Parathyroid adenoma (tissue), 2 donors: Measurements from ENCODE around the gene COG3.

Experiments
- H2AFZ ChIP-seq: fragments of 300-600 bp; sonication (generic); one replicate; pipeline ENCODE4 v1.7.0; 2017; ENCODE audit warnings: antibody characterized with exemption, mild to moderate bottlenecking
- H3K27ac ChIP-seq: fragments of 300-600 bp; sonication (generic); one replicate; pipeline ENCODE4 v1.7.0; 2017
- H3K27me3 ChIP-seq: fragments of 300-600 bp; sonication (generic); one replicate; pipeline ENCODE4 v1.7.0; 2017; ENCODE audit warnings: low read length; ENCODE audit not compliant: control insufficient read depth, insufficient read depth
- H3K36me3 ChIP-seq: fragments of 300-600 bp; sonication (generic); one replicate; pipeline ENCODE4 v1.7.0; 2017; ENCODE audit warnings: low read length; ENCODE audit not compliant: control insufficient read depth, insufficient read depth
- H3K4me1 ChIP-seq: fragments of 300-600 bp; sonication (generic); one replicate; pipeline ENCODE4 v1.7.0; 2017; ENCODE audit warnings: control low read depth
- H3K4me2 ChIP-seq: fragments of 300-600 bp; sonication (generic); one replicate; pipeline ENCODE4 v1.7.0; 2017; ENCODE audit warnings: low read length
- H3K4me3 ChIP-seq: fragments of 300-600 bp; sonication (generic); one replicate; pipeline ENCODE4 v1.7.0; 2017; ENCODE audit warnings: low read depth, low read length
- H3K79me2 ChIP-seq: fragments of 300-600 bp; sonication (generic); one replicate; pipeline ENCODE4 v1.7.0; 2017; ENCODE audit warnings: control low read depth
- H3K9ac ChIP-seq: fragments of 300-600 bp; sonication (generic); one replicate; pipeline ENCODE4 v1.7.0; 2017; ENCODE audit warnings: mild to moderate bottlenecking
- H3K9me3 ChIP-seq: fragments of 300-600 bp; sonication (generic); one replicate; pipeline ENCODE4 v1.7.0; 2017; ENCODE audit warnings: low read length; ENCODE audit not compliant: control insufficient read depth
- CTCF ChIP-seq: fragments of 300-600 bp; sonication (generic); IDR thresholded peaks from one replicate; pipeline ENCODE4 v1.7.0; 2017; ENCODE audit warnings: antibody characterized with exemption, mild to moderate bottlenecking
- donor health status: primary hyperparathyroidism.

Gene COG3

GRCh38 chr13:45474584-45475454, 10.1 kb downstream of the COG3 start:
- Histone ChIP-seq H3K4me1 (no peaks in the 10 kb centered on the region), H3K36me3 (no peaks in the 10 kb centered on the region), H2AFZ (no peak overlapping the region), H3K4me3 (no peak overlapping the region), H3K27ac (no peak overlapping the region), H3K79me2 (peaks cover 23% of the 10 kb centered on the region), H3K9me3 (no peaks in the 10 kb centered on the region), H3K27me3 (no peaks in the 10 kb centered on the region), H3K4me2 (no peak overlapping the region), H3K9ac (no peak overlapping the region)
- no peak for TF ChIP-seq CTCF

- no peak for TF ChIP-seq CTCF
- no peak overlapping the region for H3K27ac ChIP-seq
- H3K79me2 ChIP-seq = no peaks in the 10 kb centered on the region
- no peak overlapping the region for H2AFZ ChIP-seq
- no peaks in the 10 kb centered on the region for H3K4me1 ChIP-seq
- no peak overlapping the region for H3K4me2 ChIP-seq
- H3K27me3 ChIP-seq = no peaks in the 10 kb centered on the region
- H3K9ac ChIP-seq = no peak overlapping the region
- H3K9me3 ChIP-seq = no peaks in the 10 kb centered on the region
- H3K36me3 ChIP-seq = no peaks in the 10 kb centered on the region
- H3K4me3 ChIP-seq = no peak overlapping the region
These were observed 14.9 kb downstream of the COG3 start for GRCh38 chr13:45479661-45480060.

- H3K36me3 ChIP-seq = no peaks in the 10 kb centered on the region
- H3K79me2 ChIP-seq = no peaks in the 10 kb centered on the region
- H3K9ac ChIP-seq = no peak overlapping the region
- H3K4me2 ChIP-seq = no peak overlapping the region
- H3K4me1 ChIP-seq = no peaks in the 10 kb centered on the region
- no peak overlapping the region for H3K27ac ChIP-seq
- H2AFZ ChIP-seq = no peak overlapping the region
- no peaks in the 10 kb centered on the region for H3K27me3 ChIP-seq
- TF ChIP-seq CTCF = no peak
- no peaks in the 10 kb centered on the region for H3K9me3 ChIP-seq
- H3K4me3 ChIP-seq = no peak overlapping the region
These were observed 16.9 kb downstream of the COG3 start for GRCh38 chr13:45481688-45482087.

- no peaks in the 10 kb centered on the region for H3K27me3 ChIP-seq
- no peak overlapping the region for H3K9ac ChIP-seq
- no peak for TF ChIP-seq CTCF
- H3K36me3 ChIP-seq = no peaks in the 10 kb centered on the region
- H3K4me2 ChIP-seq = no peak overlapping the region
- H3K4me3 ChIP-seq = no peak overlapping the region
- H2AFZ ChIP-seq = no peak overlapping the region
- no peak overlapping the region for H3K27ac ChIP-seq
- H3K79me2 ChIP-seq = no peaks in the 10 kb centered on the region
- H3K9me3 ChIP-seq = no peaks in the 10 kb centered on the region
- H3K4me1 ChIP-seq = no peaks in the 10 kb centered on the region
These were observed 17.9 kb downstream of the COG3 start for GRCh38 chr13:45482571-45483173.
